ENCODE results near the gene PAPPA2. TPM values are rescaled to one million over a fixed set of nuclear protein-coding genes. Genes with fewer than 3 reads are reported as not detected.

The PAPPA2 gene
- total and polyA plus RNA-seq, 2 donors (not counting 1 experiment from before 2014, with no cell fraction given): not detected

GRCh38 chr1:176884911-176885310, 421.9 kb downstream of the PAPPA2 start:
- no peak overlapping the region for H3K4me2 ChIP-seq (replicated peaks; ENCODE audit: low read depth, low read length, poor library complexity, severe bottlenecking)
- no peaks in the 10 kb centered on the region for H3K9me3 ChIP-seq (ENCODE audit: control extremely low read depth in 1 of 3, control insufficient read depth in 2 of 3, insufficient read depth in 1 of 3, low read length in 2 of 3)
- no peaks in the 10 kb centered on the region for H4K20me1 ChIP-seq (ENCODE audit: control insufficient read depth, insufficient read depth, low read length, poor library complexity, severe bottlenecking)
- no peaks in the 10 kb centered on the region for H3K4me1 ChIP-seq (ENCODE audit: control insufficient read depth in 2 of 2, insufficient read depth in 2 of 2, low read length in 2 of 2)
- H3K4me3 Mint-ChIP-seq: no peak overlapping the region
- H3K4me3 ChIP-seq (ENCODE audit: control extremely low read depth in 1 of 5, extremely low read depth in 1 of 5, insufficient read depth in 1 of 5, low read depth in 2 of 5, low read length in 4 of 5): no peak overlapping the region
- H3K27me3 ChIP-seq (replicated peaks in 1 of 4; ENCODE audit: control extremely low read depth in 1 of 4, control insufficient read depth in 3 of 4, insufficient read depth in 4 of 4, low read length in 3 of 4): no peaks in the 10 kb centered on the region
- no peaks in the 10 kb centered on the region for H3K9me3 Mint-ChIP-seq (ENCODE audit: insufficient read depth)
- TF ChIP-seq EZH2 (IDR thresholded peaks at IDR 0.05; ENCODE audit: borderline replicate concordance, insufficient read depth, low read depth, low read length, poor library complexity, severe bottlenecking): no peak
- H3K27ac ChIP-seq (ENCODE audit: low read length in 2 of 2): no peak overlapping the region
- intact Hi-C loops (cut with micrococcal nuclease): no loop called here
- no peaks in the 10 kb centered on the region for H3K79me2 ChIP-seq (ENCODE audit: control insufficient read depth, insufficient read depth, low read length)
- ChIA-PET POLR2A (no interaction called here), CTCF (no interaction called here)
- ATAC-seq (ENCODE audit: low read depth): no peak
- no peak for DNase-seq
- H3K4me1 Mint-ChIP-seq: no peaks in the 10 kb centered on the region
- no CpG with 5 or more reads among the region's 1 CpG for WGBS (ENCODE audit: insufficient coverage)
- no peaks in the 10 kb centered on the region for H3K36me3 ChIP-seq (replicated peaks in 1 of 2; ENCODE audit: control extremely low read depth in 1 of 2, control insufficient read depth in 1 of 2, extremely low read depth in 1 of 2, insufficient read depth in 2 of 2, low read length in 1 of 2)
- peaks cover 13% of the 10 kb centered on the region for H3K27me3 Mint-ChIP-seq
- no peak overlapping the region for H2AFZ ChIP-seq (ENCODE audit: insufficient read depth, low read depth, low read length, poor library complexity, severe bottlenecking)
- H3K9ac ChIP-seq (ENCODE audit: low read length): no peak overlapping the region
- H3K27ac Mint-ChIP-seq: no peak overlapping the region

- Histone ChIP-seq H3K79me2 (ENCODE audit: control insufficient read depth, insufficient read depth, low read length) (no peaks in the 10 kb centered on the region), H3K27me3 (replicated peaks in 1 of 4; ENCODE audit: control extremely low read depth in 1 of 4, control insufficient read depth in 3 of 4, insufficient read depth in 4 of 4, low read length in 3 of 4) (no peaks in the 10 kb centered on the region), H3K27ac (ENCODE audit: low read length in 2 of 2) (no peak overlapping the region), H4K20me1 (ENCODE audit: control insufficient read depth, insufficient read depth, low read length, poor library complexity, severe bottlenecking) (no peaks in the 10 kb centered on the region), H3K4me1 (ENCODE audit: control insufficient read depth in 2 of 2, insufficient read depth in 2 of 2, low read length in 2 of 2) (no peaks in the 10 kb centered on the region), H3K9me3 (ENCODE audit: control extremely low read depth in 1 of 3, control insufficient read depth in 2 of 3, insufficient read depth in 1 of 3, low read length in 2 of 3) (no peaks in the 10 kb centered on the region), H3K36me3 (replicated peaks in 1 of 2; ENCODE audit: control extremely low read depth in 1 of 2, control insufficient read depth in 1 of 2, extremely low read depth in 1 of 2, insufficient read depth in 2 of 2, low read length in 1 of 2) (no peaks in the 10 kb centered on the region), H3K4me2 (replicated peaks; ENCODE audit: low read depth, low read length, poor library complexity, severe bottlenecking) (no peak overlapping the region), H2AFZ (ENCODE audit: insufficient read depth, low read depth, low read length, poor library complexity, severe bottlenecking) (no peak overlapping the region), H3K9ac (ENCODE audit: low read length) (no peak overlapping the region), H3K4me3 (ENCODE audit: control extremely low read depth in 1 of 5, extremely low read depth in 1 of 5, insufficient read depth in 1 of 5, low read depth in 2 of 5, low read length in 4 of 5) (no peak overlapping the region)
- WGBS (ENCODE audit: insufficient coverage): no CpG with 5 or more reads among the region's 3 CpGs
- H3K27ac Mint-ChIP-seq: no peak overlapping the region
- ATAC-seq (ENCODE audit: low read depth): no peak
- H3K4me3 Mint-ChIP-seq: no peak overlapping the region
- DNase-seq: no peak
- intact Hi-C loops (cut with micrococcal nuclease): no loop called here
- H3K9me3 Mint-ChIP-seq (ENCODE audit: insufficient read depth): no peaks in the 10 kb centered on the region
- no peak for TF ChIP-seq CTCF (IDR thresholded peaks at IDR 0.05)
- TF ChIP-seq EZH2 (IDR thresholded peaks at IDR 0.05; ENCODE audit: borderline replicate concordance, insufficient read depth, low read depth, low read length, poor library complexity, severe bottlenecking): no peak
- POLR2A ChIA-PET: no interaction called here
- H3K27me3 Mint-ChIP-seq: peaks cover 13% of the 10 kb centered on the region
- CTCF ChIA-PET: no interaction called here
- H3K4me1 Mint-ChIP-seq: no peaks in the 10 kb centered on the region
Measured at GRCh38 chr1:176885341-176885740, 422.4 kb downstream of the PAPPA2 start.

Measured in B cell (primary cell).